ENCODE measurements around the gene MGRN1.

MGRN1 gene

GRCh38 chr16:4597174-4597573 lies 27.5 kb upstream of the MGRN1 start:
- DNase-seq = no peak
- Histone ChIP-seq H3K36me3 (ENCODE audit: insufficient read depth, low read length) (no peaks in the 10 kb centered on the region), H3K27ac (ENCODE audit: low read length) (no peak overlapping the region), H2AFZ (ENCODE audit: low read depth, low read length) (no peak overlapping the region), H3K9me3 (ENCODE audit: insufficient read depth, low read length, severe bottlenecking) (no peaks in the 10 kb centered on the region), H3K4me1 (ENCODE audit: insufficient read depth, low read length) (no peaks in the 10 kb centered on the region), H3K27me3 (ENCODE audit: insufficient read depth, low read length, poor library complexity) (no peaks in the 10 kb centered on the region), H4K20me1 (ENCODE audit: insufficient read depth, low read length) (no peaks in the 10 kb centered on the region), H3K4me3 (ENCODE audit: low read depth in 1 of 2, low read length in 2 of 2) (no peak overlapping the region), H3K4me2 (ENCODE audit: insufficient read depth, low read length) (no peak overlapping the region), H3K79me2 (ENCODE audit: insufficient read depth, low read length) (no peaks in the 10 kb centered on the region), H3K9ac (ENCODE audit: low read depth, low read length) (no peak overlapping the region)
- TF ChIP-seq CTCF (IDR thresholded peaks at IDR 0.05; ENCODE audit: borderline replicate concordance, extremely low read depth, low read length, poor library complexity, severe bottlenecking) (no peak), EZH2 (IDR thresholded peaks at IDR 0.05; ENCODE audit: borderline replicate concordance, low read depth, low read length, severe bottlenecking) (no peak)
- no peak for ATAC-seq (ENCODE audit: insufficient read depth, low read depth)

GRCh38 chr16:4599037-4599436 lies 25.6 kb upstream of the MGRN1 start:
- H2AFZ ChIP-seq (ENCODE audit: low read depth, low read length) = no peak overlapping the region
- H3K4me3 ChIP-seq (ENCODE audit: low read depth in 1 of 2, low read length in 2 of 2) = no peak overlapping the region
- no peak overlapping the region for H3K4me2 ChIP-seq (ENCODE audit: insufficient read depth, low read length)
- H3K36me3 ChIP-seq (ENCODE audit: insufficient read depth, low read length) = no peaks in the 10 kb centered on the region
- H3K9ac ChIP-seq (ENCODE audit: low read depth, low read length) = no peak overlapping the region
- no peaks in the 10 kb centered on the region for H3K27me3 ChIP-seq (ENCODE audit: insufficient read depth, low read length, poor library complexity)
- no peak for DNase-seq
- ATAC-seq (ENCODE audit: insufficient read depth, low read depth) = no peak
- H4K20me1 ChIP-seq (ENCODE audit: insufficient read depth, low read length) = no peaks in the 10 kb centered on the region
- no peaks in the 10 kb centered on the region for H3K79me2 ChIP-seq (ENCODE audit: insufficient read depth, low read length)
- H3K9me3 ChIP-seq (ENCODE audit: insufficient read depth, low read length, severe bottlenecking) = no peaks in the 10 kb centered on the region
- TF ChIP-seq CTCF (IDR thresholded peaks at IDR 0.05; ENCODE audit: borderline replicate concordance, extremely low read depth, low read length, poor library complexity, severe bottlenecking) (no peak), EZH2 (IDR thresholded peaks at IDR 0.05; ENCODE audit: borderline replicate concordance, low read depth, low read length, severe bottlenecking) (no peak)
- no peak overlapping the region for H3K27ac ChIP-seq (ENCODE audit: low read length)
- H3K4me1 ChIP-seq (ENCODE audit: insufficient read depth, low read length) = no peaks in the 10 kb centered on the region

DNA sequence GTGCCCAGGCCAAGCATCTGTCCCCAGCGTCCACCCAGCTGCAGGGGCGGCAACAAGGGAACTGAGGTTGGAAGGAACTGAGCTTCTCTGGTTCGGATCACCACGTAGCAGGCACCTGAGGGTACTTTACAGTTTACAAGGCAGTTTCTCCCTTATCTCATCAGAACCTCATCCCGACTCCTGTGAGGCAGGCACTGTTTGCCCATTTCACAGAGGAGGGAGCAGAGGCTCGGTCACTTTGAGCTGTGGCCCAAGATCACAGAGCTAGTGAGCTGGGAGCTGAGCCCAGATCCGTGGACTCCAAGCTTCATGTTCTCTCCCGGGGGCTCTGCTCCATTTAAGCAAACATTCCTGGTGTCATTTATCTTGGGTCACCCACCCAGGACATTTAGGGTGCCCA lies 25.1 kb upstream of the MGRN1 start:
- H3K9me3 ChIP-seq (ENCODE audit: insufficient read depth, low read length, severe bottlenecking) = no peaks in the 10 kb centered on the region
- no peak overlapping the region for H2AFZ ChIP-seq (ENCODE audit: low read depth, low read length)
- no peaks in the 10 kb centered on the region for H3K79me2 ChIP-seq (ENCODE audit: insufficient read depth, low read length)
- H3K4me1 ChIP-seq (ENCODE audit: insufficient read depth, low read length) = no peaks in the 10 kb centered on the region
- no peak overlapping the region for H3K4me3 ChIP-seq (ENCODE audit: low read depth in 1 of 2, low read length in 2 of 2)
- no peaks in the 10 kb centered on the region for H3K36me3 ChIP-seq (ENCODE audit: insufficient read depth, low read length)
- no peak overlapping the region for H3K4me2 ChIP-seq (ENCODE audit: insufficient read depth, low read length)
- no peaks in the 10 kb centered on the region for H4K20me1 ChIP-seq (ENCODE audit: insufficient read depth, low read length)
- no peaks in the 10 kb centered on the region for H3K27me3 ChIP-seq (ENCODE audit: insufficient read depth, low read length, poor library complexity)
- no peak for DNase-seq
- no peak overlapping the region for H3K27ac ChIP-seq (ENCODE audit: low read length)
- no peak overlapping the region for H3K9ac ChIP-seq (ENCODE audit: low read depth, low read length)
- ATAC-seq (ENCODE audit: insufficient read depth, low read depth) = no peak
- TF ChIP-seq EZH2 (IDR thresholded peaks at IDR 0.05; ENCODE audit: borderline replicate concordance, low read depth, low read length, severe bottlenecking) (no peak), CTCF (IDR thresholded peaks at IDR 0.05; ENCODE audit: borderline replicate concordance, extremely low read depth, low read length, poor library complexity, severe bottlenecking) (no peak)
